SK-N-SH (cell line): ENCODE measurements around the gene PRRX1. TPM values are rescaled to one million over a fixed set of nuclear protein-coding genes. Genes with fewer than 3 reads are reported as not detected.

Experiments
- CTCF ChIA-PET: fragments of 300-600, 350-600 bp; formaldehyde crosslinking; extraction: SDS; loops from one replicate; lab custom pipeline; 2021; lab: Yijun Ruan, JAX
- POLR2A ChIA-PET: fragments of 350-600 bp; sonication (Branson Sonifier 250); formaldehyde crosslinking; extraction: SDS; loops from one replicate; lab custom pipeline; 2020; ENCODE audit warnings: antibody characterized with exemption, inconsistent platforms; lab: Yijun Ruan, JAX
- DNase-seq: peaks from one replicate; pipeline ENCODE4 v3.0.0; 2012
- H2AFZ ChIP-seq: fragments of 200-600 bp; sonication (generic); 2 replicates; pipeline ENCODE4 v1.8.1; 2016; ENCODE audit warnings: antibody characterized with exemption, mild to moderate bottlenecking, low read depth
- H3F3A ChIP-seq: fragments of 200-600 bp; sonication (generic); replicated peaks from 2 replicates; pipeline ENCODE3; 2016; ENCODE audit warnings: antibody characterized with exemption, mild to moderate bottlenecking; ENCODE audit not compliant: insufficient read depth
- H3K27ac ChIP-seq, 2 experiments: fragments of 200-500 bp in 1 of 2; fragments of 200-600 bp in 1 of 2; sonication (Bioruptor generic) in 1 of 2; sonication (generic), shearing (Covaris generic) in 1 of 2; 2 replicates each; pipeline versions ENCODE4 v1.5.1 to v1.6.1; 2014 to 2016; ENCODE audit warnings: low read depth in 2 of 2, inconsistent platforms in 1 of 2, low read length in 1 of 2, mild to moderate bottlenecking in 1 of 2, mixed read lengths in 1 of 2
- H3K27me3 ChIP-seq: fragments of 200-600 bp; sonication (generic), shearing (Covaris generic); 2 replicates; pipeline ENCODE4 v1.6.1; 2016; ENCODE audit warnings: mixed run types; ENCODE audit not compliant: insufficient read depth
- H3K36me3 ChIP-seq, 2 experiments: fragments of 200-500 bp in 1 of 2; fragments of 200-600 bp in 1 of 2; sonication (Bioruptor generic) in 1 of 2; sonication (generic) in 1 of 2; replicated peaks in 1 of 2; 2 replicates each; pipeline versions ENCODE3 to v1.5.1; 2014 to 2016; ENCODE audit warnings: low read length in 1 of 2, mild to moderate bottlenecking in 1 of 2; ENCODE audit not compliant: insufficient read depth in 2 of 2, control insufficient read depth in 1 of 2
- H3K4me1 ChIP-seq, 2 experiments: fragments of 200-500 bp in 1 of 2; fragments of 200-600 bp in 1 of 2; sonication (Bioruptor generic) in 1 of 2; sonication (generic), shearing (Covaris generic) in 1 of 2; 2 replicates each; pipeline versions ENCODE4 v1.5.1 to v1.6.1; 2014 to 2016; ENCODE audit warnings: low read depth in 1 of 2, low read length in 1 of 2, mixed run types in 1 of 2; ENCODE audit not compliant: insufficient read depth in 2 of 2, control insufficient read depth in 1 of 2
- H3K4me2 ChIP-seq: fragments of 200-600 bp; sonication (generic), shearing (Covaris generic); 2 replicates; pipeline ENCODE4 v1.6.1; 2017; ENCODE audit warnings: mixed run types
- H3K4me3 ChIP-seq, 2 experiments: fragments of 200-500 bp in 1 of 2; fragments of 200-600 bp in 1 of 2; sonication (Bioruptor generic) in 1 of 2; sonication (generic), shearing (Covaris generic) in 1 of 2; 2 replicates each; pipeline versions ENCODE4 v1.5.1 to v1.8.1; 2014 to 2016; ENCODE audit warnings: low read depth in 2 of 2, inconsistent platforms in 1 of 2, low read length in 1 of 2, mild to moderate bottlenecking in 1 of 2, mixed read lengths in 1 of 2, moderate library complexity in 1 of 2
- H3K79me2 ChIP-seq: fragments of 200-600 bp; sonication (generic); 2 replicates; pipeline ENCODE4 v1.8.1; 2017; ENCODE audit warnings: mild to moderate bottlenecking; ENCODE audit not compliant: insufficient read depth
- H3K9ac ChIP-seq: fragments of 200-600 bp; sonication (generic); 2 replicates; pipeline ENCODE4 v1.6.1; 2017; ENCODE audit warnings: mixed run types
- H3K9me2 ChIP-seq: fragments of 200-600 bp; sonication (generic); 2 replicates; pipeline ENCODE4 v1.6.1; 2017; ENCODE audit warnings: mixed run types
- H3K9me3 ChIP-seq: fragments of 200-600 bp; sonication (generic); 2 replicates; pipeline ENCODE4 v1.6.1; 2017; ENCODE audit warnings: mixed run types, mild to moderate bottlenecking, moderate library complexity
- H4K20me1 ChIP-seq: fragments of 200-600 bp; sonication (generic); 2 replicates; pipeline ENCODE4 v1.6.1; 2017; ENCODE audit warnings: mild to moderate bottlenecking, mixed run types; ENCODE audit not compliant: insufficient read depth
- CHD2 ChIP-seq: fragments of 150-350 bp; IDR thresholded peaks from 2 replicates; pipeline ENCODE4 v1.6.1; 2018; ENCODE audit warnings: low read length; ENCODE audit not compliant: partially characterized antibody
- EP300 ChIP-seq, 2 experiments: IDR thresholded peaks; 2 replicates each; pipeline versions ENCODE4 v1.4.0 to v1.6.1; 2012; ENCODE audit warnings: borderline replicate concordance in 1 of 2, low read depth in 1 of 2, low read length in 1 of 2
- EZH2phosphoT487 ChIP-seq: fragments of 200-600 bp; sonication (generic); IDR thresholded peaks from 2 replicates; pipeline ENCODE4 v1.6.1; 2017; ENCODE audit warnings: low read depth, mixed run types, mild to moderate bottlenecking, antibody characterized with exemption, moderate library complexity, borderline replicate concordance
- FOXJ3 ChIP-seq: sonication (generic); formaldehyde crosslinking; IDR thresholded peaks from 2 replicates; pipeline ENCODE4 v1.5.1; 2020; ENCODE audit warnings: mild to moderate bottlenecking, missing genetic modification reagents
- FOXM1 ChIP-seq: IDR thresholded peaks from 2 replicates; pipeline ENCODE4 v1.4.0; 2012; ENCODE audit warnings: low read depth, mild to moderate bottlenecking
- GATA2 ChIP-seq: sonication (generic); formaldehyde crosslinking; IDR thresholded peaks from 2 replicates; pipeline ENCODE4 v1.5.0; 2020; ENCODE audit warnings: mild to moderate bottlenecking, missing genetic modification reagents
- JUND ChIP-seq: IDR thresholded peaks from 2 replicates; pipeline ENCODE4 v1.4.0; 2012
- MXI1 ChIP-seq: IDR thresholded peaks from 2 replicates; pipeline ENCODE4 v1.6.1; 2012; ENCODE audit warnings: mild to moderate bottlenecking, low read depth, low read length, improper control_type of control experiment
- POLR2AphosphoS5 ChIP-seq: IDR thresholded peaks from 2 replicates; pipeline ENCODE4 v1.6.1; 2012; ENCODE audit warnings: low read depth, low read length
- RAD21 ChIP-seq: IDR thresholded peaks from 2 replicates; pipeline ENCODE4 v1.6.1; 2012; ENCODE audit warnings: mild to moderate bottlenecking, low read length
- RXRA ChIP-seq: IDR thresholded peaks from 2 replicates; pipeline ENCODE4 v1.4.0; 2012; ENCODE audit warnings: low read depth, mild to moderate bottlenecking, borderline replicate concordance
- SIN3A ChIP-seq: IDR thresholded peaks from 2 replicates; pipeline ENCODE4 v1.6.1; 2012; ENCODE audit warnings: low read depth, mild to moderate bottlenecking, low read length, moderate library complexity, borderline replicate concordance
- SMC3 ChIP-seq: IDR thresholded peaks from 2 replicates; pipeline ENCODE4 v1.6.1; 2012; ENCODE audit warnings: low read depth, low read length, improper control_type of control experiment
- TAF1 ChIP-seq: IDR thresholded peaks from 2 replicates; pipeline ENCODE4 v1.6.1; 2012; ENCODE audit warnings: low read depth, mild to moderate bottlenecking, low read length, moderate library complexity, borderline replicate concordance
- WGBS: methylation state at CpG from one replicate; pipeline ENCODE4 v1.1.6; 2017; ENCODE audit warnings: low lambda C conversion rate; 5-methylcytosine and 5-hydroxymethylcytosine counted together
- polyA plus RNA-seq, 3 experiments: library from polyadenylated mRNA; depleted of rRNA; stranded (reverse); fragments of >200 nt; gene quantifications; 2 replicates each; pipeline ENCODE4 v1.2.3, GENCODE V29; 2012
- TF ChIP-seq, protein P1 (sequence below): fragments of 150-350 bp; IDR thresholded peaks from 2 replicates; pipeline ENCODE4 v1.6.1; 2016; ENCODE audit warnings: mild to moderate bottlenecking, low read depth, low read length
- TF ChIP-seq, protein P2 (sequence below): IDR thresholded peaks from 2 replicates; pipeline ENCODE4 v1.4.0; 2012; ENCODE audit warnings: low read depth

Gene PRRX1
- polyA plus RNA-seq, 1 of the 3 experiments (the other 2 are of a cell fraction), result 356 TPM

DNA sequence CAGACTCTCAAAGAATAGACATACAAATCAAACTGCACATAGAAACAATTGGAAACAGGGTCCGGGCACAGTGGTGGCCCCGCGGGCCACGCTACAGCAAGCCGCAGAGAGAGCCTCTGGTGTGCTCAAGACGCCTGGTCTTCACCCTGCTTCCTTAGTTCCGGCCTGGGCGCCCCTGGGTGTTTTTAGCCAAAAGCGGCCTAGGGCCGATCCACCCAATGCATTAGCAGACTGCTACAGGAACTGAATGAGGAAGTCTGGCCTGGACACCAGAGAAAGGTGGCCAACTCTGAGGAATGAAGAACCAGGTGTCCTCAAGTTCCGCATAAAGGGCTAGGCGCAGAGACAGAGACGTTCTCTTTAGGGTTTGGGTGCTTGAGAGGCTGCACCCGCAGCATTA, 1.7 kb downstream of the PRRX1 start:
- POLR2A ChIA-PET, result no interaction called here
- H3K9ac ChIP-seq, result peak overlapping the region; percentile 99
- no peaks in the 10 kb centered on the region for H4K20me1 ChIP-seq
- H2AFZ ChIP-seq, result no peak overlapping the region
- H3K9me3 ChIP-seq, result no peaks in the 10 kb centered on the region
- H3K27ac ChIP-seq, result peak overlapping the region; percentile 97 to 99
- TF ChIP-seq JUND (peak; percentile 14; the same call in 1 of the 2 replicates), FOXM1 (no peak), RXRA (no peak), EP300 (IDR thresholded peaks at IDR 0.05; ENCODE audit: borderline replicate concordance in 1 of 2, low read depth in 1 of 2, low read length in 1 of 2) (no peak), MXI1 (no peak), TAF1 (0 out of 2 replicates have a peak, but pooled peaks have one; percentile 9), EZH2phosphoT487 (no peak), SIN3A (no peak), FOXJ3 (CRISPR knock-in tag) (no peak), CHD2 (no peak), SMC3 (no peak), POLR2AphosphoS5 (peak; percentile 21; the same call in 1 of the 2 replicates)
- TF ChIP-seq, protein P1, sequence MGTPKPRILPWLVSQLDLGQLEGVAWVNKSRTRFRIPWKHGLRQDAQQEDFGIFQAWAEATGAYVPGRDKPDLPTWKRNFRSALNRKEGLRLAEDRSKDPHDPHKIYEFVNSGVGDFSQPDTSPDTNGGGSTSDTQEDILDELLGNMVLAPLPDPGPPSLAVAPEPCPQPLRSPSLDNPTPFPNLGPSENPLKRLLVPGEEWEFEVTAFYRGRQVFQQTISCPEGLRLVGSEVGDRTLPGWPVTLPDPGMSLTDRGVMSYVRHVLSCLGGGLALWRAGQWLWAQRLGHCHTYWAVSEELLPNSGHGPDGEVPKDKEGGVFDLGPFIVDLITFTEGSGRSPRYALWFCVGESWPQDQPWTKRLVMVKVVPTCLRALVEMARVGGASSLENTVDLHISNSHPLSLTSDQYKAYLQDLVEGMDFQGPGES, result no peak
- TF ChIP-seq, all 33 proteins: peak for 3
- WGBS, result 37% methylated on average over 9 of the region's 14 CpGs
- DNase-seq, result no peak
- Histone ChIP-seq H3K4me3 (peak overlapping the region; percentile 87 to 96), H3F3A (peaks cover 60% of the 10 kb centered on the region), H3K9me2 (no peaks in the 10 kb centered on the region), H3K27me3 (no peaks in the 10 kb centered on the region), H3K36me3 (peaks cover 5 to 49% of the 10 kb centered on the region in 2 experiments), H3K4me1 (peaks cover 0 to 6% of the 10 kb centered on the region in 2 experiments; a peak in 2 of 4 replicates), H3K4me2 (peak overlapping the region; percentile 92), H3K79me2 (peaks cover 90% of the 10 kb centered on the region)
- CTCF ChIA-PET, result no interaction called here

DNA sequence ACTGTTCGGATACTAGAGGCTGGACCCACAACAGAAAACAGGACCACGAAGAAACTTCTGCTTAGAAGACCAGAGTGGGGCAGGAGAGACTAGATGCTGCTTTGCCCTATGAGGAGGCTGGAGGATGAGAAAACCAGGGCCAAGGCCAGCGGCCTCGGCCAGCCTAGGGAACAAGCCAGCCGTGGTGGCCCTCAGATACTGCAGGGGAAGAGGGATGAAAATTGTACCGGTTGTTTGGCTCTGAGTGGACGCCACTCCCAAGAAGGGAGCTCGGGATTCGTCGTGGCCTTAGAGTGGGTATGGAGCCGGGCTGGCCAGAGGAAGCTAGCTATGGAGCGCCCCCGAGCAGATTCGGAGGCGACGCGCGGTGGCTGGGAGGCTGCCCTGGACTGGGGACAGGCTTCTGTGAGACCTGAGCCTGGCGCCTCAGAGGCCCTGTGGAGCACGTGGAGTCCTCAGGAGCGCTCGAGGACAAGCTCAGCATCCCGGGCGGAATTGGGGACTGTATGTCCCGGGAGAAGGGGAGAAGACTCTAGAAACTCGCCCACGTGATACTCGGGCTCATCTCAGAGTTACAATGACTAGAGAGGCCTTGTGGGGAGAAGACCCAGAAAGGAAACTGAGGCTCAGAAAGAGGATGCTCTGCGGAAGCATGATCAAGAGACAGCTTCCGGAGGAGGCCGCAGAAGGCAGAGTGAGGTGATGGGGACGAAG, 2.8 kb downstream of the PRRX1 start:
- WGBS, result 19% methylated on average over 22 of the region's 32 CpGs
- H3K9ac ChIP-seq, result peak overlapping the region; percentile 99
- no peaks in the 10 kb centered on the region for H3K27me3 ChIP-seq
- H4K20me1 ChIP-seq, result no peaks in the 10 kb centered on the region
- no peaks in the 10 kb centered on the region for H3K9me2 ChIP-seq
- peaks cover 3 to 6% of the 10 kb centered on the region in 2 experiments; a peak in 2 of 4 replicates for H3K4me1 ChIP-seq
- ChIA-PET POLR2A (no interaction called here), CTCF (no interaction called here)
- no peak overlapping the region for H2AFZ ChIP-seq
- peaks cover 5 to 50% of the 10 kb centered on the region in 2 experiments for H3K36me3 ChIP-seq
- H3K27ac ChIP-seq, result peak overlapping the region; percentile 97 to 99
- peak overlapping the region; percentile 87 to 96 for H3K4me3 ChIP-seq
- no peak for TF ChIP-seq RAD21
- peak; percentile 33 for TF ChIP-seq POLR2AphosphoS5
- TF ChIP-seq GATA2 (CRISPR knock-in tag), result no peak
- peak; percentile 35; the same call in 1 of the 2 replicates for TF ChIP-seq SIN3A
- TF ChIP-seq, protein P2, sequence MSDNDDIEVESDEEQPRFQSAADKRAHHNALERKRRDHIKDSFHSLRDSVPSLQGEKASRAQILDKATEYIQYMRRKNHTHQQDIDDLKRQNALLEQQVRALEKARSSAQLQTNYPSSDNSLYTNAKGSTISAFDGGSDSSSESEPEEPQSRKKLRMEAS, result peak; percentile 91
- peak overlapping the region; percentile 92 for H3K4me2 ChIP-seq
- DNase-seq, result no peak
- no peaks in the 10 kb centered on the region for H3K9me3 ChIP-seq
- H3K79me2 ChIP-seq, result peaks cover 100% of the 10 kb centered on the region
- peaks cover 60% of the 10 kb centered on the region for H3F3A ChIP-seq
